Natural killer cell (primary cell): Measurements from ENCODE around the gene SOWAHA. TPM values are rescaled to one million over a fixed set of nuclear protein-coding genes. Genes with fewer than 3 reads are reported as not detected.

ENCODE experiments used
- ATAC-seq, 3 donors: fragments of 150-1000 bp in 2 of 3; fragments of 200-7000 bp in 1 of 3; cut with Tn5 transposase; 1 replicate in 1 of 3; 2 replicates in 2 of 3; pipeline ENCODE4 v1.10.0; 2021; ENCODE audit warnings: mild to moderate bottlenecking in 2 of 3, moderate library complexity in 2 of 3
- DNase-seq, 2 donors: peaks; one replicate each; pipeline versions ENCODE4 v3.0.0 to v3.0.0-alpha.2; 2013 to 2021; ENCODE audit warnings: mixed read lengths in 1 of 2
- H3K27ac ChIP-seq: one replicate; pipeline ENCODE4 v1.5.1; 2013; ENCODE audit warnings: mild to moderate bottlenecking, low read length
- H3K27me3 ChIP-seq: one replicate; pipeline ENCODE4 v1.6.1; 2013; ENCODE audit warnings: low read length; ENCODE audit not compliant: control insufficient read depth, insufficient read depth
- H3K36me3 ChIP-seq: one replicate; pipeline ENCODE4 v1.6.1; 2013; ENCODE audit warnings: low read length; ENCODE audit not compliant: control insufficient read depth, insufficient read depth
- H3K4me1 ChIP-seq: one replicate; pipeline ENCODE4 v1.6.1; 2013; ENCODE audit warnings: low read length; ENCODE audit not compliant: control insufficient read depth, insufficient read depth
- H3K4me3 ChIP-seq: one replicate; pipeline ENCODE4 v1.5.1; 2013; ENCODE audit warnings: low read length
- H3K9me3 ChIP-seq: one replicate; pipeline ENCODE4 v1.6.1; 2013; ENCODE audit warnings: low read length; ENCODE audit not compliant: control insufficient read depth, insufficient read depth
- H3K27ac Mint-ChIP-seq, 2 donors: one replicate each; pipeline ENCODE4 v1.8.0; 2022; ENCODE audit warnings: mild to moderate bottlenecking in 2 of 2, mixed read lengths in 2 of 2, moderate library complexity in 1 of 2
- H3K27me3 Mint-ChIP-seq, 2 donors: one replicate each; pipeline ENCODE4 v1.8.0; 2022; ENCODE audit warnings: low read depth in 2 of 2, mixed read lengths in 2 of 2
- H3K36me3 Mint-ChIP-seq: one replicate; pipeline ENCODE4 v1.8.0; 2022; ENCODE audit warnings: mixed read lengths
- H3K4me1 Mint-ChIP-seq, 2 donors: one replicate each; pipeline ENCODE4 v1.8.0; 2022; ENCODE audit warnings: mixed read lengths in 2 of 2
- H3K4me3 Mint-ChIP-seq: one replicate; pipeline ENCODE4 v1.8.0; 2022; ENCODE audit warnings: mild to moderate bottlenecking, moderate library complexity, mixed read lengths
- H3K9me3 Mint-ChIP-seq, 2 donors: one replicate each; pipeline ENCODE4 v1.8.0; 2022; ENCODE audit warnings: mixed read lengths in 2 of 2
- CTCF ChIP-seq: fragments of 200-600 bp; IDR thresholded peaks from one replicate; pipeline ENCODE4 v1.8.0; 2022; ENCODE audit warnings: antibody characterized with exemption
- WGBS: methylation state at CpG from one replicate; pipeline ENCODE4 v1.1.7; 2013; ENCODE audit warnings: missing lambda C conversion rate; ENCODE audit not compliant: insufficient coverage; 5-methylcytosine and 5-hydroxymethylcytosine counted together
- intact Hi-C: fragments of 100-400 bp; cut with micrococcal nuclease; formaldehyde crosslinking; loops from one replicate; pipeline ENCODE4 v1.14.2; 2022
- total RNA-seq, 4 donors: library from RNA; stranded (reverse); fragments of 120-200 nt in 1 of 4; gene quantifications; one replicate each; pipeline versions ENCODE4 v1.2.3 to v1.2.4, GENCODE V29; 2013 to 2022

Gene SOWAHA
- total RNA-seq, 3 donors from 2014 or later (not counting 1 experiment from before 2014, with no cell fraction given): not detected

GRCh38 chr5:132767150-132767549 lies 46.0 kb upstream of the SOWAHA start:
- no peak overlapping the region for H3K27ac Mint-ChIP-seq
- H3K9me3 Mint-ChIP-seq: no peaks in the 10 kb centered on the region
- H3K27me3 Mint-ChIP-seq: no peaks in the 10 kb centered on the region
- intact Hi-C loops: no loop called here
- Histone ChIP-seq H3K9me3 (no peaks in the 10 kb centered on the region), H3K27me3 (no peaks in the 10 kb centered on the region), H3K27ac (no peak overlapping the region), H3K36me3 (no peaks in the 10 kb centered on the region), H3K4me1 (no peaks in the 10 kb centered on the region), H3K4me3 (no peak overlapping the region)
- H3K4me1 Mint-ChIP-seq: no peaks in the 10 kb centered on the region
- no peak for DNase-seq
- no peak overlapping the region for H3K4me3 Mint-ChIP-seq
- no peak for ATAC-seq
- WGBS: 90% methylated on average over 2 of the region's 2 CpGs
- H3K36me3 Mint-ChIP-seq: no peaks in the 10 kb centered on the region
- no peak for TF ChIP-seq CTCF

- Histone ChIP-seq H3K4me3 (no peak overlapping the region), H3K9me3 (no peaks in the 10 kb centered on the region), H3K36me3 (no peaks in the 10 kb centered on the region), H3K27ac (no peak overlapping the region), H3K27me3 (peaks cover 2% of the 10 kb centered on the region), H3K4me1 (no peaks in the 10 kb centered on the region)
- ATAC-seq: no peak
- DNase-seq: no peak
- H3K27ac Mint-ChIP-seq: no peak overlapping the region
- H3K9me3 Mint-ChIP-seq: no peaks in the 10 kb centered on the region
- H3K27me3 Mint-ChIP-seq: no peaks in the 10 kb centered on the region
- no peaks in the 10 kb centered on the region for H3K4me1 Mint-ChIP-seq
- no peak overlapping the region for H3K4me3 Mint-ChIP-seq
- TF ChIP-seq CTCF: no peak
- 98% methylated on average over 3 of the region's 3 CpGs for WGBS
- no peaks in the 10 kb centered on the region for H3K36me3 Mint-ChIP-seq
- intact Hi-C loops: no loop called here
Measured at GRCh38 chr5:132768485-132768868, 44.6 kb upstream of the SOWAHA start.

- 95% methylated on average over 8 of the region's 8 CpGs for WGBS
- Mint-ChIP-seq H3K9me3 (no peaks in the 10 kb centered on the region), H3K27me3 (peaks cover 0 to 4% of the 10 kb centered on the region in 2 donors), H3K4me3 (no peak overlapping the region), H3K27ac (no peak overlapping the region), H3K36me3 (no peaks in the 10 kb centered on the region), H3K4me1 (peaks cover 0 to 6% of the 10 kb centered on the region in 2 donors)
- Histone ChIP-seq H3K9me3 (no peaks in the 10 kb centered on the region), H3K27me3 (peaks cover 2% of the 10 kb centered on the region), H3K4me1 (no peaks in the 10 kb centered on the region), H3K4me3 (no peak overlapping the region), H3K27ac (no peak overlapping the region), H3K36me3 (no peaks in the 10 kb centered on the region)
- TF ChIP-seq CTCF: no peak
- no peak for DNase-seq
- no peak for ATAC-seq
- intact Hi-C loops: no loop called here
Measured at GRCh38 chr5:132770476-132771159, 42.5 kb upstream of the SOWAHA start.

DNA sequence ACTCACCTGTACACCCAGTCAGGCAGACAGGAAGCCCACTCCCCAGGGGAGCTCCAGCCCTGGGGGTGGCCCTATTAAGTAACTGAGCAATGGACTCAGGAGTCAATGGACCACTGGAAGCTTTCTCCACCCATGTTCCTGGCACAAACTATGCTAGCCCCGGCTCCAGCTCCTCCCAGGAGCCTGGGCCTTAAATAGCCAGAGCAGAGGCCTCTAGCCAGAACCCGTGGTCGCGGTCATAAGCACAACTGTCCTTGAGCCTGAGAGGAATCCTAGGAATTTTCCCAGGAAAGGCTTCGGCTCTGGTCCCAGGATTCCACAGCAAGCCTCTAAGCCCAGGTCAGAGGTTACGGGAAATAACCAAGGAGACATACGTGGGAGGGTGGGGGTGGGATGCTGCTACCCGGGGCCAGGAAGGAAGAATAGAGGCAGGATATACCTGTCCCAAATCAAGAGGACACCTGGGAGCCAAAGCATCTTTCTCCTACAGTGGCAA lies 41.6 kb upstream of the SOWAHA start:
- DNase-seq (no peak), ATAC-seq (no peak)
- TF ChIP-seq CTCF: no peak
- 94% methylated on average over 8 of the region's 8 CpGs for WGBS
- Mint-ChIP-seq H3K4me3 (no peak overlapping the region), H3K36me3 (no peaks in the 10 kb centered on the region), H3K27me3 (peaks cover 0 to 4% of the 10 kb centered on the region in 2 donors), H3K27ac (no peak overlapping the region), H3K9me3 (no peaks in the 10 kb centered on the region), H3K4me1 (peaks cover 0 to 7% of the 10 kb centered on the region in 2 donors)
- Histone ChIP-seq H3K4me1 (peaks cover 6% of the 10 kb centered on the region), H3K36me3 (no peaks in the 10 kb centered on the region), H3K27ac (no peak overlapping the region), H3K9me3 (no peaks in the 10 kb centered on the region), H3K27me3 (peaks cover 3% of the 10 kb centered on the region), H3K4me3 (no peak overlapping the region)
- intact Hi-C loops: no loop called here
